GM19452 (cell line): ENCODE data around the gene SLC25A15.
"Not testable (repeated sequence)": the region's sequence is repeated elsewhere in the genome, so short reads cannot be mapped to it uniquely, and the experiment has no call there.

ENCODE experiments used
- ATAC-seq: cut with Tn5 transposase; IDR thresholded peaks from one replicate; pipeline ENCODE4 v1.9.1; 2021; ENCODE audit not compliant: unreplicated experiment

SLC25A15 gene

GRCh38 chr13:40780822-40781401, 8.5 kb upstream of the SLC25A15 start:
- no peak for ATAC-seq

- no peak for ATAC-seq
Measured at GRCh38 chr13:40781717-40782116, 7.7 kb upstream of the SLC25A15 start.

- ATAC-seq, result not testable (repeated sequence)
Measured at GRCh38 chr13:40782971-40783370, 6.4 kb upstream of the SLC25A15 start.

- no peak for ATAC-seq
Measured at GRCh38 chr13:40784540-40784939, 4.9 kb upstream of the SLC25A15 start.

- no peak for ATAC-seq
Measured at GRCh38 chr13:40786568-40786996, 2.8 kb upstream of the SLC25A15 start.

GRCh38 chr13:40787062-40787461, 2.3 kb upstream of the SLC25A15 start:
- no peak for ATAC-seq

- not testable (repeated sequence) for ATAC-seq
Measured at GRCh38 chr13:40788540-40789274, 704 bp upstream of the SLC25A15 start.

- ATAC-seq, result no peak
Measured at GRCh38 chr13:40790154-40790616, 774 bp downstream of the SLC25A15 start.

GRCh38 chr13:40792284-40793051, 3.1 kb downstream of the SLC25A15 start:
- no peak for ATAC-seq

- ATAC-seq, result no peak
Measured at GRCh38 chr13:40793339-40793738, 3.9 kb downstream of the SLC25A15 start.

- no peak for ATAC-seq
Measured at GRCh38 chr13:40794414-40795368, 5.3 kb downstream of the SLC25A15 start.

- no peak for ATAC-seq
Measured at GRCh38 chr13:40796649-40797048, 7.2 kb downstream of the SLC25A15 start.

GRCh38 chr13:40798380-40798779, 9.0 kb downstream of the SLC25A15 start:
- no peak for ATAC-seq

- ATAC-seq, result no peak
Measured at GRCh38 chr13:40799508-40799907, 10.1 kb downstream of the SLC25A15 start.

- ATAC-seq, result no peak
Measured at GRCh38 chr13:40800559-40800958, 11.1 kb downstream of the SLC25A15 start.

- no peak for ATAC-seq
Measured at GRCh38 chr13:40801255-40802217, 12.1 kb downstream of the SLC25A15 start.

GRCh38 chr13:40803316-40803715, 13.9 kb downstream of the SLC25A15 start:
- ATAC-seq, result no peak

GRCh38 chr13:40806241-40806640, 16.8 kb downstream of the SLC25A15 start:
- ATAC-seq, result no peak

GRCh38 chr13:40809471-40809870, 20.1 kb downstream of the SLC25A15 start:
- no peak for ATAC-seq

GRCh38 chr13:40812102-40812501, 22.7 kb downstream of the SLC25A15 start:
- no peak for ATAC-seq
